OCI-LY3 (cell line): ENCODE results near the gene PPP6R3.

Source experiments
- CTCF ChIP-seq: fragments of 200-600, 300-600 bp; sonication (generic); IDR thresholded peaks from 2 replicates; pipeline ENCODE4 v1.5.1; 2014; ENCODE audit warnings: antibody characterized with exemption, low read length, low read depth
- EZH2phosphoT487 ChIP-seq: fragments of 200-600 bp; shearing (Covaris generic); IDR thresholded peaks from 2 replicates; pipeline ENCODE4 v1.6.1; 2018; ENCODE audit warnings: antibody characterized with exemption, mixed run types, low read depth

GRCh38 chr11:68593441-68593840 lies 132.9 kb downstream of the PPP6R3 start:
- TF ChIP-seq CTCF (no peak), EZH2phosphoT487 (no peak)
